Activated CD4-positive, alpha-beta T cell treated with anti-CD3 and anti-CD28 coated beads, Interleukin-2, amount 10 ng/mL, durations not matched to agents 7 days and 5 days (primary cell): ENCODE results near the gene GABBR2. TPM values are rescaled to one million over a fixed set of nuclear protein-coding genes. Genes with fewer than 3 reads are reported as not detected.
"Not testable (repeated sequence)": the region's sequence is repeated elsewhere in the genome, so short reads cannot be mapped to it uniquely, and the experiment has no call there.

Experiments
- CTCF ChIA-PET: fragments of 350-600 bp; sonication (Branson Sonifier 250); formaldehyde crosslinking; loops from one replicate; lab custom pipeline; 2021; ENCODE audit warnings: antibody characterized with exemption; lab: Charles Lee
- POLR2A ChIA-PET: fragments of 350-600 bp; sonication (Branson Sonifier 250); formaldehyde crosslinking; loops from one replicate; lab custom pipeline; 2021; ENCODE audit warnings: antibody characterized with exemption; lab: Charles Lee
- DNase-seq: peaks from one replicate; pipeline ENCODE4 v3.0.0-alpha.2; 2020
- H3K27ac Mint-ChIP-seq: one replicate; pipeline ENCODE4 v1.8.0; 2021; ENCODE audit warnings: mild to moderate bottlenecking, moderate library complexity, mixed read lengths
- H3K27me3 Mint-ChIP-seq: one replicate; pipeline ENCODE4 v1.8.0; 2021; ENCODE audit warnings: mixed read lengths
- H3K36me3 Mint-ChIP-seq: one replicate; pipeline ENCODE4 v1.8.0; 2021; ENCODE audit warnings: low read depth, mixed read lengths
- H3K4me1 Mint-ChIP-seq: one replicate; pipeline ENCODE4 v1.8.0; 2021; ENCODE audit warnings: mixed read lengths
- H3K4me3 Mint-ChIP-seq: one replicate; pipeline ENCODE4 v1.8.0; 2021; ENCODE audit warnings: mild to moderate bottlenecking, moderate library complexity, mixed read lengths
- H3K9me3 Mint-ChIP-seq: one replicate; pipeline ENCODE4 v1.8.0; 2021; ENCODE audit warnings: mixed read lengths
- total RNA-seq, 2 experiments: library from RNA; stranded (reverse); gene quantifications; one replicate each; pipeline ENCODE4 v1.2.3, GENCODE V29; 2021

The GABBR2 gene
- total RNA-seq, 2 experiments from 2014 or later = not detected

GRCh38 chr9:98523231-98523901, 185.4 kb downstream of the GABBR2 start:
- Mint-ChIP-seq H3K27me3 (peaks cover 48% of the 10 kb centered on the region), H3K9me3 (peaks cover 4% of the 10 kb centered on the region), H3K4me1 (no peaks in the 10 kb centered on the region), H3K4me3 (no peak overlapping the region), H3K36me3 (no peaks in the 10 kb centered on the region), H3K27ac (no peak overlapping the region)
- ChIA-PET CTCF (no interaction called here), POLR2A (no interaction called here)
- DNase-seq = no peak

GRCh38 chr9:98522487-98522886, 186.2 kb downstream of the GABBR2 start:
- Mint-ChIP-seq H3K27me3 (peaks cover 46% of the 10 kb centered on the region), H3K4me1 (no peaks in the 10 kb centered on the region), H3K27ac (no peak overlapping the region), H3K36me3 (no peaks in the 10 kb centered on the region), H3K4me3 (no peak overlapping the region), H3K9me3 (peaks cover 4% of the 10 kb centered on the region)
- DNase-seq = no peak
- CTCF ChIA-PET = interaction anchor here (0.7 kb wide), 1 partner anchor 18 kb away, joined by 3 read pairs; no protein-coding TSS in a partner anchor
- POLR2A ChIA-PET = no interaction called here

GRCh38 chr9:98521141-98521540, 187.6 kb downstream of the GABBR2 start:
- H3K9me3 Mint-ChIP-seq = peaks cover 4% of the 10 kb centered on the region
- no peak overlapping the region for H3K27ac Mint-ChIP-seq
- DNase-seq = no peak
- H3K36me3 Mint-ChIP-seq = no peaks in the 10 kb centered on the region
- no peaks in the 10 kb centered on the region for H3K4me1 Mint-ChIP-seq
- POLR2A ChIA-PET = no interaction called here
- CTCF ChIA-PET = no interaction called here
- peaks cover 35% of the 10 kb centered on the region for H3K27me3 Mint-ChIP-seq
- H3K4me3 Mint-ChIP-seq = no peak overlapping the region

GRCh38 chr9:98520221-98520960, 188.3 kb downstream of the GABBR2 start:
- H3K27me3 Mint-ChIP-seq = peaks cover 30% of the 10 kb centered on the region
- ChIA-PET CTCF (no interaction called here), POLR2A (no interaction called here)
- H3K4me1 Mint-ChIP-seq = no peaks in the 10 kb centered on the region
- H3K27ac Mint-ChIP-seq = no peak overlapping the region
- H3K4me3 Mint-ChIP-seq = no peak overlapping the region
- H3K9me3 Mint-ChIP-seq = peaks cover 4% of the 10 kb centered on the region
- DNase-seq = no peak
- no peaks in the 10 kb centered on the region for H3K36me3 Mint-ChIP-seq

- DNase-seq = no peak
- Mint-ChIP-seq H3K27ac (no peak overlapping the region), H3K9me3 (peaks cover 4% of the 10 kb centered on the region), H3K4me3 (no peak overlapping the region), H3K4me1 (no peaks in the 10 kb centered on the region), H3K36me3 (no peaks in the 10 kb centered on the region), H3K27me3 (peaks cover 24% of the 10 kb centered on the region)
- ChIA-PET CTCF (no interaction called here), POLR2A (no interaction called here)
Measured at GRCh38 chr9:98519641-98520040, 189.1 kb downstream of the GABBR2 start.

- Mint-ChIP-seq H3K4me3 (no peak overlapping the region), H3K27me3 (peaks cover 16% of the 10 kb centered on the region), H3K4me1 (no peaks in the 10 kb centered on the region), H3K27ac (no peak overlapping the region), H3K36me3 (no peaks in the 10 kb centered on the region), H3K9me3 (no peaks in the 10 kb centered on the region)
- ChIA-PET CTCF (no interaction called here), POLR2A (no interaction called here)
- DNase-seq = no peak
Measured at GRCh38 chr9:98518556-98518955, 190.2 kb downstream of the GABBR2 start.

- Mint-ChIP-seq H3K9me3 (no peaks in the 10 kb centered on the region), H3K36me3 (no peaks in the 10 kb centered on the region), H3K27ac (no peak overlapping the region), H3K27me3 (peaks cover 10% of the 10 kb centered on the region), H3K4me1 (no peaks in the 10 kb centered on the region), H3K4me3 (no peak overlapping the region)
- no peak for DNase-seq
- ChIA-PET CTCF (no interaction called here), POLR2A (no interaction called here)
Measured at GRCh38 chr9:98517761-98518160, 191.0 kb downstream of the GABBR2 start.

GRCh38 chr9:98516897-98517503, 191.7 kb downstream of the GABBR2 start:
- H3K27ac Mint-ChIP-seq = no peak overlapping the region
- H3K9me3 Mint-ChIP-seq = no peaks in the 10 kb centered on the region
- POLR2A ChIA-PET = no interaction called here
- CTCF ChIA-PET = interaction anchor here (1.0 kb wide), 1 partner anchor 13 kb away, joined by 3 read pairs; no protein-coding TSS in a partner anchor
- H3K27me3 Mint-ChIP-seq = peaks cover 5% of the 10 kb centered on the region
- H3K4me3 Mint-ChIP-seq = no peak overlapping the region
- H3K36me3 Mint-ChIP-seq = no peaks in the 10 kb centered on the region
- no peak for DNase-seq
- no peaks in the 10 kb centered on the region for H3K4me1 Mint-ChIP-seq

GRCh38 chr9:98516205-98516896, 192.4 kb downstream of the GABBR2 start:
- Mint-ChIP-seq H3K4me3 (no peak overlapping the region), H3K9me3 (no peaks in the 10 kb centered on the region), H3K4me1 (no peaks in the 10 kb centered on the region), H3K27ac (no peak overlapping the region), H3K27me3 (peaks cover 7% of the 10 kb centered on the region), H3K36me3 (no peaks in the 10 kb centered on the region)
- DNase-seq = no peak
- POLR2A ChIA-PET = no interaction called here
- CTCF ChIA-PET = interaction anchor here (1.0 kb wide), 1 partner anchor 13 kb away, joined by 3 read pairs; no protein-coding TSS in a partner anchor

- DNase-seq = no peak
- H3K27ac Mint-ChIP-seq = no peak overlapping the region
- H3K4me1 Mint-ChIP-seq = no peaks in the 10 kb centered on the region
- POLR2A ChIA-PET = no interaction called here
- H3K9me3 Mint-ChIP-seq = no peaks in the 10 kb centered on the region
- CTCF ChIA-PET = no interaction called here
- H3K27me3 Mint-ChIP-seq = peaks cover 4% of the 10 kb centered on the region
- no peaks in the 10 kb centered on the region for H3K36me3 Mint-ChIP-seq
- no peak overlapping the region for H3K4me3 Mint-ChIP-seq
Measured at GRCh38 chr9:98515506-98516204, 193.1 kb downstream of the GABBR2 start.

GRCh38 chr9:98514841-98515240, 193.9 kb downstream of the GABBR2 start:
- DNase-seq = no peak
- Mint-ChIP-seq H3K9me3 (no peaks in the 10 kb centered on the region), H3K4me3 (no peak overlapping the region), H3K27me3 (peaks cover 2% of the 10 kb centered on the region), H3K36me3 (no peaks in the 10 kb centered on the region), H3K4me1 (no peaks in the 10 kb centered on the region), H3K27ac (no peak overlapping the region)
- ChIA-PET POLR2A (no interaction called here), CTCF (no interaction called here)

GRCh38 chr9:98508217-98508919, 200.4 kb downstream of the GABBR2 start:
- POLR2A ChIA-PET, H3K36me3 Mint-ChIP-seq, H3K27me3 Mint-ChIP-seq, H3K4me1 Mint-ChIP-seq, H3K27ac Mint-ChIP-seq, H3K9me3 Mint-ChIP-seq, H3K4me3 Mint-ChIP-seq, DNase-seq, CTCF ChIA-PET: not testable (repeated sequence)
